Osteocyte (in vitro differentiated cells): ENCODE data around the gene MYLK2. TPM values are rescaled to one million over a fixed set of nuclear protein-coding genes. Genes with fewer than 3 reads are reported as not detected.

Experiments used
- DNase-seq: peaks from one replicate; pipeline ENCODE4 v3.0.0; 2021; ENCODE audit warnings: mixed read lengths; ENCODE audit not compliant: unreplicated experiment; ENCODE audit errors: extremely low spot score
- H3K27ac Mint-ChIP-seq: one replicate; pipeline ENCODE4 v1.8.0; 2021; ENCODE audit warnings: mild to moderate bottlenecking, mixed read lengths; ENCODE audit not compliant: unreplicated experiment
- H3K27me3 Mint-ChIP-seq: one replicate; pipeline ENCODE4 v1.8.0; 2021; ENCODE audit warnings: mixed read lengths; ENCODE audit not compliant: unreplicated experiment
- H3K36me3 Mint-ChIP-seq: one replicate; pipeline ENCODE4 v1.8.0; 2021; ENCODE audit warnings: mixed read lengths; ENCODE audit not compliant: unreplicated experiment
- H3K4me1 Mint-ChIP-seq: one replicate; pipeline ENCODE4 v1.8.0; 2021; ENCODE audit warnings: mixed read lengths; ENCODE audit not compliant: unreplicated experiment
- H3K4me3 Mint-ChIP-seq: one replicate; pipeline ENCODE4 v1.8.0; 2021; ENCODE audit warnings: mild to moderate bottlenecking, moderate library complexity, mixed read lengths; ENCODE audit not compliant: unreplicated experiment
- H3K9me3 Mint-ChIP-seq: one replicate; pipeline ENCODE4 v1.8.0; 2021; ENCODE audit warnings: mixed read lengths; ENCODE audit not compliant: unreplicated experiment
- CTCF ChIP-seq: fragments of 200-600 bp; sonication (generic); IDR thresholded peaks from 2 replicates; pipeline ENCODE4 v1.5.0; 2021; ENCODE audit warnings: antibody characterized with exemption, mild to moderate bottlenecking, moderate library complexity
- total RNA-seq: library from RNA; stranded (reverse); gene quantifications from 2 replicates; pipeline ENCODE4 v1.2.1, GENCODE V29; 2021

MYLK2 gene
- total RNA-seq, 1 donor from 2014 or later: 0.27 TPM

GRCh38 chr20:31835554-31835953 lies 16.4 kb downstream of the MYLK2 start:
- TF ChIP-seq CTCF: no peak
- Mint-ChIP-seq H3K4me3 (no peak overlapping the region), H3K27ac (no peak overlapping the region), H3K36me3 (no peaks in the 10 kb centered on the region), H3K4me1 (peaks cover 5% of the 10 kb centered on the region), H3K9me3 (no peaks in the 10 kb centered on the region), H3K27me3 (no peaks in the 10 kb centered on the region)
- DNase-seq: no peak

GRCh38 chr20:31835977-31836852 lies 17.1 kb downstream of the MYLK2 start:
- Mint-ChIP-seq H3K27me3 (no peaks in the 10 kb centered on the region), H3K36me3 (no peaks in the 10 kb centered on the region), H3K27ac (no peak overlapping the region), H3K4me3 (no peak overlapping the region), H3K4me1 (peaks cover 12% of the 10 kb centered on the region), H3K9me3 (no peaks in the 10 kb centered on the region)
- DNase-seq: peak; percentile 93
- TF ChIP-seq CTCF: no peak

GRCh38 chr20:31836853-31837608 lies 17.9 kb downstream of the MYLK2 start:
- no peak for TF ChIP-seq CTCF
- Mint-ChIP-seq H3K4me3 (no peak overlapping the region), H3K9me3 (no peaks in the 10 kb centered on the region), H3K27ac (peak overlapping the region; percentile 41), H3K4me1 (peaks cover 20% of the 10 kb centered on the region), H3K36me3 (no peaks in the 10 kb centered on the region), H3K27me3 (no peaks in the 10 kb centered on the region)
- no peak for DNase-seq

GRCh38 chr20:31837896-31838397 lies 18.8 kb downstream of the MYLK2 start:
- H3K4me1 Mint-ChIP-seq: peaks cover 29% of the 10 kb centered on the region
- TF ChIP-seq CTCF: no peak
- H3K36me3 Mint-ChIP-seq: no peaks in the 10 kb centered on the region
- no peak overlapping the region for H3K27ac Mint-ChIP-seq
- no peak for DNase-seq
- no peaks in the 10 kb centered on the region for H3K27me3 Mint-ChIP-seq
- H3K4me3 Mint-ChIP-seq: no peak overlapping the region
- H3K9me3 Mint-ChIP-seq: no peaks in the 10 kb centered on the region
